GM18526 (cell line): ENCODE measurements around the gene TPO.

Experiments used
- POLR2A ChIP-seq: IDR thresholded peaks from 3 replicates; pipeline ENCODE4 v1.6.1; 2011; ENCODE audit not compliant: insufficient read length; ENCODE audit errors: extremely low read depth

Gene TPO

DNA sequence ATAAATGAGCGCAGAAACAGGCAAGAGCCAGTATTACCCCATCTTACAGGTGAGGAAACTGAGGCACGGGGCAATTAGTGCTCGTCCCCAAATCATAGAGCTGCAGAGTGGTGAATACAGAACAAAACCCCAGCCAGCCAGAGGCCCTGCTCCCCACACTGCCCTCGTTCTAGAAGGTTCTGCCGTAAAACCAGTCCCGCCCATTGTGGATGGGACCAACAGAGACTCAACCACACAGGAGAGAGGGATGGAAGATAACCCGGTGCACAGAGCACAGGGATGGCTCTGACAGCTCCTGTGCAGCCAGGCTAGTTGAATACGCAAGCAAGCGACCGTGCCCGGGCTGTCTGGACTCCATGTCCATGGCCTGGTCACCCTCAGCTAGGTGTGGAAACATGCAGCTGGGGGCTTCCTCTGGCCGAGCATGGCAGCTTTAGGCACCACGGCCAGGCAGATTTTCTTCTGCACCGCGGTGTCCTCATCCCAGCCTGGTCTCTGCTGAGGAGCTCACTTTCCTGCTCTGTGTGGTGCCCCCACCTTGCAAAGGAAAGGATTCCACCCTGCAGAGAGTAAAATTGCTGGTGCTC is 146.4 kb downstream of the TPO start:
- no peak for TF ChIP-seq POLR2A

GRCh38 chr2:1561259-1561658 is 148.0 kb downstream of the TPO start:
- TF ChIP-seq POLR2A: no peak

- TF ChIP-seq POLR2A: no peak
Observed at GRCh38 chr2:1561811-1562421, 148.7 kb downstream of the TPO start.

- no peak for TF ChIP-seq POLR2A
Observed at GRCh38 chr2:1563084-1563857, 150.0 kb downstream of the TPO start.

DNA sequence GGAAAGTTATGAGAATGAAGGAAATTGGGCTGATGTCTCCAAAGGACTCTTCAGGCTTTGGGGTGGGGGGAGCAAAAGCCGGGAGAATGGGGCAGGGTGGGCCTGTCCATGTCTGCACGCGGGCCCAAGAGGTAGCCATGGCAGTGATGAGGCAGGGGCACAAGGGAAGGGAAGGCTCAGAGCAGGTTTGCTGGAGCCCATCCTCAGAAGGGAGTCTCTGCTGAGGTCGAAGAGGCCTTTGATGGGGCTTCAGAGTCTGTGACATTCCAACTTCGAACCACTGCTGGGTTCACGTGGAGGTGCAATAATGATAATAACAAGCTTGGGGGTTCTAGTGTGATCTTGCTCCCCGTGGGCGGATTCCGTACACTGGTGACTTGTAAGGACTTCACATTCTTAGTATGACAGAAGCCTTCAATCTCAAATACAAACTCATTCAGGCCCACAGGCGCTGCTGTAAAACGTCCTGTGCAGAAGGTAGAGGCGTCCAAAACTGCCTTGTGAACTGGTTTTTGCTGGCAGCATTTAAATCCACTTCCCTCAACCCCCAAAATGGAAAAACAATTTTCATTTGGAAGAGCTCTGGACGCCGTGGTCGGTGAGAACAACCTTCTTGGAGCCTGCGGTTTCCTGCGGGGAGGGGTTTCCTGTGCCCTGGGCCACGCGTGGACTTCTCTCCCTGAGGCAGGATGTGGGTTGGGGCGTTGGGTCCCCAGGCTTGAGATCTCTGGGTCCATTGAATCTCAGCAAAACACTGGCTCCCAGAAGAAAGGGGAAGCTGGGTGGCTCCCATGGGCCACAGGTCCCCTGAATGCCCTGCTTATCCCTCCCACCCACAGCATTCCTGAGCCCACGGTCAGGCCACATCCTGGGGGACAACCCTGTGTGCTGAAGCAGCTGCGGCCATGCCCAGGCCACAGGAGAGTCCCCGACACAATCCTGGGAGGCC is 151.0 kb downstream of the TPO start:
- TF ChIP-seq POLR2A: no peak

GRCh38 chr2:1567556-1568344 is 154.5 kb downstream of the TPO start:
- TF ChIP-seq POLR2A: no peak

DNA sequence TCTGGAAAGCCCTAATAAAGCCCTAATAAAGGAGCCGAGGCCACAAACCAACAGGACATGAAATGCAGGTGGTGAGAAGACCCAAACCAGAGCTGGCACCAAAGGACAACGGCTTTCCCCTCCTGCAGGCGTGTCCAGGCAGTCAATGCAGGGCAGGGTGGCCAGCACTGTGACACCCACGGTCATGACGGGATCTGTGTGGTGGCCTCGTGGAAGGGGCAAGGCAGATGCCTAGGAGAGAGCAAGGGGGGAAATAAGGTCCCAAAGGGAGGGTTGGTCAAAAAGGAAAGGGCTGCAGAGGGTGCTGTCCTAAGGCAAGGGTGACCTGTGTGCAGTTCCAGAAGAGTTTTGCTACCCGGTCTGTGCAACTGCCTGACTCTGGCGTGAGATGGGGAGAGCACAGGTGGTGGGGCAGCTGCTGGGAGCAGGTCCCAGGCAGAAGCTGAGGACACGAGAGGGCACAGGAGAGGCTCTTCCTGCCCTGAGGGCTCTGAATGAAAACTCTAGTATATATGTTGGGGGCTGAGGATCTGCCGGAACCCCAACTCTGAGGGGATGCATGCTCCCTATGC is 156.7 kb downstream of the TPO start:
- TF ChIP-seq POLR2A: no peak

GRCh38 chr2:1571477-1572417 is 158.5 kb downstream of the TPO start:
- no peak for TF ChIP-seq POLR2A

- no peak for TF ChIP-seq POLR2A
Observed at GRCh38 chr2:1572638-1573037, 159.4 kb downstream of the TPO start.

GRCh38 chr2:1577846-1578245 is 164.6 kb downstream of the TPO start:
- no peak for TF ChIP-seq POLR2A

GRCh38 chr2:1581965-1582625 is 168.8 kb downstream of the TPO start:
- no peak for TF ChIP-seq POLR2A

GRCh38 chr2:1582891-1583341 is 169.7 kb downstream of the TPO start:
- no peak for TF ChIP-seq POLR2A
